K562 (cell line): ENCODE measurements around the gene PRRT1. TPM values are rescaled to one million over a fixed set of nuclear protein-coding genes. Genes with fewer than 3 reads are reported as not detected.

Experiments used
- CREBBP ChIP-seq: IDR thresholded peaks from one replicate; pipeline ENCODE4 v1.6.1; 2012; ENCODE audit warnings: low read depth, mild to moderate bottlenecking, control low read depth, inconsistent platforms, low read length
- DNMT1 ChIP-seq: fragments of 450-650 bp; IDR thresholded peaks from 2 replicates; pipeline ENCODE4 v1.6.1; 2016; ENCODE audit warnings: antibody characterized with exemption, mild to moderate bottlenecking
- DPF2 ChIP-seq: fragments of 450-650 bp; IDR thresholded peaks from 2 replicates; pipeline ENCODE4 v1.6.1; 2016
- EP400 ChIP-seq: fragments of 450-650 bp; IDR thresholded peaks from 2 replicates; pipeline ENCODE4 v1.6.1; 2017; ENCODE audit warnings: antibody characterized with exemption, mild to moderate bottlenecking, moderate library complexity
- FOXA1 ChIP-seq: fragments of 450-650 bp; IDR thresholded peaks from 2 replicates; pipeline ENCODE4 v1.6.1; 2016; ENCODE audit warnings: mild to moderate bottlenecking, borderline replicate concordance
- MECOM ChIP-seq: fragments of 250-450 bp; sonication (Bioruptor Pico); IDR thresholded peaks from 2 replicates; pipeline ENCODE4 v1.8.0; 2022; ENCODE audit warnings: inconsistent platforms
- MED1 ChIP-seq: sonication (generic); formaldehyde crosslinking; IDR thresholded peaks from 2 replicates; pipeline ENCODE4 v1.8.1; 2023; ENCODE audit warnings: missing genetic modification reagents, borderline replicate concordance
- MTA1 ChIP-seq: fragments of 450-650 bp; IDR thresholded peaks from 2 replicates; pipeline ENCODE4 v1.6.1; 2017; ENCODE audit warnings: borderline replicate concordance
- NELFE ChIP-seq: IDR thresholded peaks from 2 replicates; pipeline ENCODE4 v1.6.1; 2011; ENCODE audit warnings: mild to moderate bottlenecking; ENCODE audit not compliant: insufficient read depth, insufficient read length
- NR2F6 ChIP-seq: fragments of 450-650 bp; formaldehyde crosslinking; IDR thresholded peaks from 2 replicates; pipeline ENCODE4 v1.4.0; 2020; ENCODE audit warnings: mild to moderate bottlenecking
- PYGO2 ChIP-seq: fragments of 450-650 bp; IDR thresholded peaks from 2 replicates; pipeline ENCODE4 v1.6.1; 2016; ENCODE audit warnings: mild to moderate bottlenecking, missing genetic modification characterization, moderate library complexity, missing compliant biosample characterization
- RBM39 ChIP-seq: fragments of 200-400 bp; formaldehyde crosslinking; optimal IDR thresholded peaks from 2 replicates; pipeline ENCODE3; 2018; ENCODE audit warnings: low read depth, low read length
- TEAD1 ChIP-seq, 2 experiments: fragments of 450-650 bp in 1 of 2; sonication (generic) in 1 of 2; formaldehyde crosslinking; IDR thresholded peaks; 2 replicates each; pipeline versions ENCODE4 v1.4.0 to v1.8.0; 2020 to 2022; ENCODE audit warnings: mild to moderate bottlenecking in 2 of 2, missing genetic modification reagents in 1 of 2
- XRCC4 ChIP-seq: IDR thresholded peaks from one replicate; pipeline ENCODE4 v1.6.1; 2011; ENCODE audit not compliant: insufficient read depth, insufficient read length; ENCODE audit errors: extremely low read depth
- ZBTB8A ChIP-seq: fragments of 450-650 bp; IDR thresholded peaks from 2 replicates; pipeline ENCODE4 v1.6.1; 2018; ENCODE audit warnings: mild to moderate bottlenecking, moderate library complexity; ENCODE audit not compliant: partially characterized antibody
- ZNF133 ChIP-seq: fragments of 250-450 bp; sonication (Bioruptor Pico); IDR thresholded peaks from 2 replicates; pipeline ENCODE4 v1.4.0; 2020; ENCODE audit warnings: mild to moderate bottlenecking
- ZNF24 ChIP-seq: fragments of 450-650 bp; IDR thresholded peaks from 2 replicates; pipeline ENCODE4 v1.6.1; 2016
- polyA plus RNA-seq, 8 experiments: library from polyadenylated mRNA; depleted of rRNA in 4 of 8; stranded (reverse) in 5 of 8; unstranded in 3 of 8; fragments of >200 nt; fragmentation: Nextera tagmentation in 2 of 8; fragmentation: Illumina TruSeq in 1 of 8; extraction: Ambion mirVana in 2 of 8; extraction: Trizol in 1 of 8; gene quantifications; 2 replicates each; pipeline versions ENCODE4 v1.2.1 to v1.2.3, GENCODE V29; 2011 to 2014; ENCODE audit warnings: inconsistent platforms in 1 of 8, missing spikeins in 1 of 8
- total RNA-seq, 7 experiments: library from RNA; depleted of rRNA in 6 of 7; stranded (reverse); fragments of >200 nt in 6 of 7; fragmentation: Illumina TruSeq in 2 of 7; extraction: Trizol in 2 of 7; gene quantifications; 2 replicates each; pipeline versions ENCODE4 v1.2.1 to v1.2.3, GENCODE V29; 2011 to 2021; ENCODE audit warnings: low replicate concordance in 1 of 7
- TF ChIP-seq, protein P1 (sequence below): sonication (generic); formaldehyde crosslinking; IDR thresholded peaks from 2 replicates; pipeline ENCODE4 v1.8.1; 2023; ENCODE audit warnings: mild to moderate bottlenecking, missing genetic modification reagents, moderate library complexity
- TF ChIP-seq, protein P2 (sequence below): sonication (generic); formaldehyde crosslinking; IDR thresholded peaks from 2 replicates; pipeline ENCODE4 v1.8.1; 2023; ENCODE audit warnings: mild to moderate bottlenecking, missing genetic modification reagents
- TF ChIP-seq, protein P3 (sequence below), 3 experiments: fragments of 200-800 bp in 1 of 3; fragments of 250-450 bp in 1 of 3; fragments of 450-650 bp in 1 of 3; sonication (Bioruptor Pico) in 1 of 3; sonication (Bioruptor generic) in 1 of 3; formaldehyde crosslinking in 1 of 3; IDR thresholded peaks; 2 replicates each; pipeline versions ENCODE4 v1.6.1 to v1.8.0; 2016 to 2022; ENCODE audit warnings: mild to moderate bottlenecking in 2 of 3, missing genetic modification characterization in 2 of 3, missing compliant biosample characterization in 1 of 3, moderate library complexity in 1 of 3

PRRT1 gene
- total and polyA plus RNA-seq, 9 of the 15 experiments (the other 6 are each of a cell fraction or from before 2014, with no cell fraction given): 0.14 to 3.5 (median 0.41) TPM

DNA sequence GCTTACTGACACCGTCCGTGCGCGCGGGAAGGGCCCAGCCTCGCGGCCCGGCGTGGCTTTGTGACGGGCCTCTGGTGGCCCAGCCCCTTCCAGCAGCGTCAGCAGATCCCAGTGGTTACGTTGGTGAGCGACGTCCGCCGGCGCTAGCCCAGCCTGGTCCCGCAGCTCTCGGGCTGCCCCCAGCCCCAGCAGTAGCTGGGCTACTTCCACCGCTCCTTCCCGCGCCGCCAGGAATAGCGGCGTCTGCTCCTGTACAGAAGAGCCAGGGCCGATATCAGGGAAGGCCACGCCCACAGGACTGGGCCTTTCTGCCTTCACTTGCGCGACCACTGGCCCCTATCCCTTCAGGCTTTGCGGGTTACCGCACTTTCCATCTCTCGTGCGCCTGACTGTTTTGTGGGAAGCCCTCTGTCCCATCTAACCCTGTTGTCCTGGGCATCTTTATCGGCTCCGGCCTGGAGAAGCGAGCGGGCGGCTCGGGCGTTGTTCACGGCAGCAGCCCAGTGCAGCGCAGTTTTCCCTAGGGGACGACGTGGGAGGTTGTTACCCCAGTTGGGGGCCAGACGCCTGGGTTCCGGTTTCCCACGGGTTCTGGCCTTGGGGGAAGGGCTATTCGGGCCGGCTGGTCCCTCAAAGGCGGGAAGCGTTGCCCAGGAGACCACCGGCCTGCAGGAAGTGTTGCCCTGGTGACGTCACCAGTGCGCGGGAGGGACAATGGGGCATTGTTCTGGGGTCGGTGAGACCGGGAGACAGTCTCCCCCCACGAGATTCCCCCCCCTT is 44.4 kb upstream of the PRRT1 start (continued):
- TF ChIP-seq, protein P1, sequence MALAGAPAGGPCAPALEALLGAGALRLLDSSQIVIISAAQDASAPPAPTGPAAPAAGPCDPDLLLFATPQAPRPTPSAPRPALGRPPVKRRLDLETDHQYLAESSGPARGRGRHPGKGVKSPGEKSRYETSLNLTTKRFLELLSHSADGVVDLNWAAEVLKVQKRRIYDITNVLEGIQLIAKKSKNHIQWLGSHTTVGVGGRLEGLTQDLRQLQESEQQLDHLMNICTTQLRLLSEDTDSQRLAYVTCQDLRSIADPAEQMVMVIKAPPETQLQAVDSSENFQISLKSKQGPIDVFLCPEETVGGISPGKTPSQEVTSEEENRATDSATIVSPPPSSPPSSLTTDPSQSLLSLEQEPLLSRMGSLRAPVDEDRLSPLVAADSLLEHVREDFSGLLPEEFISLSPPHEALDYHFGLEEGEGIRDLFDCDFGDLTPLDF: peak; percentile 97
- TF ChIP-seq ZBTB8A: no peak
- TF ChIP-seq FOXA1: no peak
- TF ChIP-seq, protein P2, sequence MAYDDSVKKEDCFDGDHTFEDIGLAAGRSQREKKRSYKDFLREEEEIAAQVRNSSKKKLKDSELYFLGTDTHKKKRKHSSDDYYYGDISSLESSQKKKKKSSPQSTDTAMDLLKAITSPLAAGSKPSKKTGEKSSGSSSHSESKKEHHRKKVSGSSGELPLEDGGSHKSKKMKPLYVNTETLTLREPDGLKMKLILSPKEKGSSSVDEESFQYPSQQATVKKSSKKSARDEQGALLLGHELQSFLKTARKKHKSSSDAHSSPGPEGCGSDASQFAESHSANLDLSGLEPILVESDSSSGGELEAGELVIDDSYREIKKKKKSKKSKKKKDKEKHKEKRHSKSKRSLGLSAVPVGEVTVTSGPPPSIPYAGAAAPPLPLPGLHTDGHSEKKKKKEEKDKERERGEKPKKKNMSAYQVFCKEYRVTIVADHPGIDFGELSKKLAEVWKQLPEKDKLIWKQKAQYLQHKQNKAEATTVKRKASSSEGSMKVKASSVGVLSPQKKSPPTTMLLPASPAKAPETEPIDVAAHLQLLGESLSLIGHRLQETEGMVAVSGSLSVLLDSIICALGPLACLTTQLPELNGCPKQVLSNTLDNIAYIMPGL (CRISPR knock-in tag): peak; percentile 48; the same call in 1 of the 2 replicates
- TF ChIP-seq, protein P3, sequence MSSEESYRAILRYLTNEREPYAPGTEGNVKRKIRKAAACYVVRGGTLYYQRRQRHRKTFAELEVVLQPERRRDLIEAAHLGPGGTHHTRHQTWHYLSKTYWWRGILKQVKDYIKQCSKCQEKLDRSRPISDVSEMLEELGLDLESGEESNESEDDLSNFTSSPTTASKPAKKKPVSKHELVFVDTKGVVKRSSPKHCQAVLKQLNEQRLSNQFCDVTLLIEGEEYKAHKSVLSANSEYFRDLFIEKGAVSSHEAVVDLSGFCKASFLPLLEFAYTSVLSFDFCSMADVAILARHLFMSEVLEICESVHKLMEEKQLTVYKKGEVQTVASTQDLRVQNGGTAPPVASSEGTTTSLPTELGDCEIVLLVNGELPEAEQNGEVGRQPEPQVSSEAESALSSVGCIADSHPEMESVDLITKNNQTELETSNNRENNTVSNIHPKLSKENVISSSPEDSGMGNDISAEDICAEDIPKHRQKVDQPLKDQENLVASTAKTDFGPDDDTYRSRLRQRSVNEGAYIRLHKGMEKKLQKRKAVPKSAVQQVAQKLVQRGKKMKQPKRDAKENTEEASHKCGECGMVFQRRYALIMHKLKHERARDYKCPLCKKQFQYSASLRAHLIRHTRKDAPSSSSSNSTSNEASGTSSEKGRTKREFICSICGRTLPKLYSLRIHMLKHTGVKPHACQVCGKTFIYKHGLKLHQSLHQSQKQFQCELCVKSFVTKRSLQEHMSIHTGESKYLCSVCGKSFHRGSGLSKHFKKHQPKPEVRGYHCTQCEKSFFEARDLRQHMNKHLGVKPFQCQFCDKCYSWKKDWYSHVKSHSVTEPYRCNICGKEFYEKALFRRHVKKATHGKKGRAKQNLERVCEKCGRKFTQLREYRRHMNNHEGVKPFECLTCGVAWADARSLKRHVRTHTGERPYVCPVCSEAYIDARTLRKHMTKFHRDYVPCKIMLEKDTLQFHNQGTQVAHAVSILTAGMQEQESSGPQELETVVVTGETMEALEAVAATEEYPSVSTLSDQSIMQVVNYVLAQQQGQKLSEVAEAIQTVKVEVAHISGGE (CRISPR knock-in tag; IDR thresholded peaks at IDR 0.05): peak in 1 of 3 experiments; percentile 79; a peak in 3 of 6 replicates
- no peak for TF ChIP-seq ZNF24
- TF ChIP-seq DPF2: peak; percentile 60
- TF ChIP-seq RBM39: peak; percentile 24
- TF ChIP-seq MTA1: peak; percentile 97
- TF ChIP-seq ZNF133 (CRISPR knock-in tag): no peak
- TF ChIP-seq MED1 (CRISPR knock-in tag): no peak
- TF ChIP-seq PYGO2 (tag): no peak
- no peak for TF ChIP-seq MECOM (CRISPR knock-in tag)
- TF ChIP-seq TEAD1 (CRISPR knock-in tag; IDR thresholded peaks at IDR 0.05): peak; percentile 2 to 58; a peak in 1 of 4 replicates
- no peak for TF ChIP-seq CREBBP
- TF ChIP-seq NR2F6: peak; percentile 38; the same call in 1 of the 2 replicates
- peak; percentile 88; the same call in 1 of the 2 replicates for TF ChIP-seq DNMT1
- TF ChIP-seq XRCC4: no peak
- TF ChIP-seq EP400: peak; percentile 85
- no peak for TF ChIP-seq NELFE
